Activated CD8-positive, alpha-beta memory T cell treated with anti-CD3 and anti-CD28 coated beads, Interleukin-2, amount 50 U/mL, for 1 hour (primary cell): ENCODE measurements around the gene SH2D2A.

Experiments
- DNase-seq: peaks from one replicate; pipeline ENCODE4 v3.0.0-alpha.2; 2020; ENCODE audit errors: extremely low read depth

The SH2D2A gene

DNA sequence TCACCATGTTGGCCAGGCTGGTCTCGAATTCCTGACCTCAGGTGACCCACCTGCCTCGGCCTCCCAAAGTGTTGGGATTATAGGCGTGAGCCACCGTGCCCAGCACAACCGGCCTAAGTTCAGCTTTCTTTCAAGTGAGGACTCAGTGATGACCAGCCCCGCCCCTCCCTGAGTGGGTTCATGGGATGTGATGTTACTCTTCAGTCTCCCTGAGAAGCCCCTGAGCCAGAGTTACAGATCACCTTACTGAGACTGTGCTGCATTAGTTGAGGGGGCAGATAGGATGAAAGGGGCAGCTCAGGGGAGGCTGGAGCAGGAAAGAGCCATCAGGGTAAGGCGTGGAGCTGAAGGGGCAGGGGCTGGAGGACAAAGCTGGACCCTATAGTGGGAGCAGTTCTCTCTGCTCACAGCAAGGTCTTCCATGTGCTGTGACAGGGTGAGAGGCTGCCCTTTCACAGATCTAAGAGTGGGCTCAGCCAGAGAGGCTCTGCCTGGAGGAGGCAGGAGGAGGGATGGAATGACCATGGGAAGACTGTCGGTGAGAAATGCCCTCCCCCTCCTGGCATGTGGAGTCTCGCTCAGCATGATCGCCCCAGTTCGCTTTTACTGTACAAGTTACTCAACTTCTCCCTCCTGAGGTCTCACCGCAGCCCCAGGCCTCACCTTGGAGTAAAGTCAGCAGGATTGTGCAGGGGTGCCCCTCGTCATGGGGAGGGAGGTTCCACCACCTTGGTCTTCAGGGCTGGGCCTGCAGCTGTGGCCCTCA is 13.4 kb downstream of the SH2D2A start:
- DNase-seq, result no peak

DNA sequence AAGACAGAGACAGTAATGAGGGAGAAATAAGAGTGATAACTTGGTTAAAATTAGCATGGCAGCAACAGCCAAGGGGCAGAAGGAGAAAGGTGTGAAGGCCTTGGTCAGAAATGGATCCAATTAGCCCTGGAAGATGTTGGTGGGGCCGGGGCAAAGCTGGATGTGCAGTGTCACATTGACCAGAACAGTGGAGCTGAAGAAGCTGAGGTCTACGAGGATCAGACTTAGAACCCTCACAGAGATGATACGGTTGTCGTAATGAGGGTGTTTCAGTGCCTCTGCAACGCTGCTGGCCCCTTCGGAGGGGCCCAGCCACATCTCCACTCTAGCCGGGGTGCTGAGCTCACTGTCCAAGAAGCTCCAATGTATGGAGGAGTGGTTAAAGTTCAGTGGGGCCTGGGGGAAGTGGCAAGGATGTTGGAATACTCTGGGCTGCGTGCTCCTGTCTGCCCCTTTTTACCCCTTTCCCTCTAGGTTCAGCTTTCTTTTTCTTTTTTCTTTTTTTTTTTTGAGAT is 14.2 kb downstream of the SH2D2A start:
- no peak for DNase-seq

DNA sequence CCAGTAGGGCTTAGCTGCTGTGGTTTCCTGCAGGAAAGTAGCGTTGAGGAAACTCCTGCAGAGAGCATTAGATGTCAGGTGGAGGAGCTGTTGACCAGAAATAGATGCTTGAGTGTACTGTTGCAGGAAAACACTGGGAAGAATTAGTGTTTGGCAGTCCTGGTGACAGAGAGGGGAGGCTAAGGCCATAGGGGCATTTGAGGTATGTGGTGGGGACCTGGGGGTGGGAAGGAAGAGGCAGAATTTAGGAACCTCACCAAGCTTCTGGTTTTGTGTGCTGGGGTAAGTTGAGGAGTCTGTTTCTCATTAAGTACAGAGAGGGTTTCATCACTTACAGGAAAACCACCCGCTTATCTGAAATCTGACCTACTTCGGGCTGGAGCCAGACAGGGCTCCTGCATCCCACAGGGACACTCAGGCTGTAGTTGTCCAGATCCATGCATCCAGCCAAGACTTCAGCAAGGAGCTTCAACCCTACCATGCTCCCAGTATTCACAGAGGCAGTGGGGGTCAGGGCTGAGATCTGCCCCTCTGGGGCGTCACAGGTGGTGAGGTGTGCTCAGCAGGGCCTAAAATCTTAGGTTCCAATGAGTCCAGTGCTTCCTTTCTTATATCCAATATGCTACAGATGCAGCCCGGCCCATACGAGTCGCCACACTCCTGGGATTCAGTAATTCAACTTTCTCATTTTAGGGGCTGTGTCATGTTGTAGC is 15.1 kb downstream of the SH2D2A start:
- no peak for DNase-seq

DNA sequence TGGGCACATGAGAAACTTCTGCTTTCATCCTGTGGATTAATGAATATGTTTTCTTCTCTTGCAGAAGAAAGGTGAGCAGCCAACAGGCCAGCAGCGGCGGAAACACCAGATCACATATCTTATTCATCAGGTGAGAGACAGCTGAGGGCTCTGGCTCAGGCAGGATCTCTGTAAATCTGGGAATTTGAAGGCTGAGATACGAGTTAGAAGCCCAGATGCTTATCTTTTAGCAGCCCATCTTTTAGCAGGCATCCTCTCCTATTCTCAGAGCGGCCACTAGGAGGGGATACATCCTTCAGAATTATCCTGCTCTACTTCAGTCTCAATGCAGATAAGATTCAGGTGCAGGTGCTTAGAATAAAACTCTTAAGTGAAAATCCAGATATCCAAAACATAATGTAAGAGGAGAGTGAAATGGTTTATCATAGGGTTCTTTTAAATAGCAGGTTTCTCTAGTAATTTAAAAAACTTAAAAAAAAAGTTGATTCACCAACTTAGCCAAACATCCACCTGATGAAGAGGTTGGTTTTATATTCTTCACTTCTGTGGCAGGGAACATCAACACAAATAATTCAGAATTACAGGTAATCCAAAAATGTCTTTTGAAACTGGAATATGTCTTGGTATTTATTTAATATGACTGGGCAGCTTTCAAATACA is 19.3 kb downstream of the SH2D2A start:
- DNase-seq, result no peak

DNA sequence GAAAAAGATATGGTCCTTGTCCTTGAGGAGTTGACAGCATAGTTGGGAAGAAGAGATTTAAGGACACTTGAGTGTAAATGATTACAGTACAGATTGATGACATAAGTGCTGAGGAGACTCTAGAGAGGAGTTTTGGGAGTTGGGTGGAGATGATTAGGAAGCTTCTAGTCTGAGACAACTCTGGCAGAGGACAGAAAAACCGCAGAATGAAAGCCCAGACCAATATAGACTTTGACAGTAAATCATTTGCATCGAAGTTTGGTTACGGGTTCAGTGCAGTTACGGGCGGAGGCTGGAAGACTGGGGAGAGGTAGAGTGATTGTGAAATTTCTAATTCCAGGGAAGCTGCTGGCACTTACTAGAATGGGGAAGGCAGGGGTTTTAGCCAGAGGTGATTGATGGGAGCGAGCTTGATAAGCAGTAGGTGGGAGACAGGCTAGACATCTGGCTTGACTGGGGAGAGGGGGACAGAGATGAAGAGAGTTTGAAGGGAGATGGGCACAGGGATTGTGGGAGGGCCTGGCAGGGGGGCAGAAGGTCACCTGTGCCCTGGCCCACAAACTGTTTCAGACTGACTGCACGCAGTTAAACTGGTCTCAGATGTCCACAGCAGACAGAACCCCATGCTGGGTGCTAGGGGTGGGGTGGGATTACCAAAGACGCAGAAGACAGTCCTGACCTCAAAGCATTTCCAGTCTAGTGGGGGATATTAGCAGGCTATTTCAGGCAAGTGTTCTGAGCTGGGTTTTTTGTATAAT is 20.1 kb downstream of the SH2D2A start:
- DNase-seq, result no peak

DNA sequence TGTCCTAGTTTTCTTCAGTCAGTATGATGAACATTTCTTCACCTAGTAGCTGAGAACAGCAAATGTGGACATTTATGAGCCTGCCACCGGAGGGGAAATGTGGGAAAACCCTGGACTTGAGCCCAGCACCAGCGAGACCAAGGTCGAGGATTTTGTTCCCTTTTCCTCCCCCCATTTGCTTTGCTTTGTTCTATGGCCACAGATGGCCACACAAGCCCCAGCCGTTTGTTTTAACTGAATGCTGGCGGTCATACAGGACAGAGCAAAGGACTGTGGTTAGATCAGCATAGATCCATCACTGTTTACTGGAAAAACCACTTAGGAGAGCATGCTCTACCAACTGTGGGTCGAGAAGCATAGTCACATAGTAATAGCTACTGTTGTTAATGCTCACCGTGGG is 20.9 kb downstream of the SH2D2A start:
- no peak for DNase-seq

DNA sequence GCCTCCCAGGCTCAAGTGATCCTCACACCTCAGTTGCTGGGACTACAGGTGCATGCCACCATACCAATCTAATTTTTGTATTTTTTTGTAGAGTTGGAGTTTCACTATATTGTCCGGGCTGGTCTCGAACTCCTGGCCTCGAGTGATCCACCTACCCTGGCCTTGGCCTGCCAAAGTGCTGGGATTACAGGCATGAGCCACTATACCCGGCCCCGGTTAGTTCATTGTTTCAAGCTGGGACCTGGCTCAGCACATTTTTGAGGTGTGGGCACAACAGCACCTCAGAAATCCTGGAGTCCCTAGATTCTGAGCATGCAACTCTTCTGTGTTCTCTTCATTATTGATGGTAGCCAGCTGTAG is 21.3 kb downstream of the SH2D2A start:
- no peak for DNase-seq

DNA sequence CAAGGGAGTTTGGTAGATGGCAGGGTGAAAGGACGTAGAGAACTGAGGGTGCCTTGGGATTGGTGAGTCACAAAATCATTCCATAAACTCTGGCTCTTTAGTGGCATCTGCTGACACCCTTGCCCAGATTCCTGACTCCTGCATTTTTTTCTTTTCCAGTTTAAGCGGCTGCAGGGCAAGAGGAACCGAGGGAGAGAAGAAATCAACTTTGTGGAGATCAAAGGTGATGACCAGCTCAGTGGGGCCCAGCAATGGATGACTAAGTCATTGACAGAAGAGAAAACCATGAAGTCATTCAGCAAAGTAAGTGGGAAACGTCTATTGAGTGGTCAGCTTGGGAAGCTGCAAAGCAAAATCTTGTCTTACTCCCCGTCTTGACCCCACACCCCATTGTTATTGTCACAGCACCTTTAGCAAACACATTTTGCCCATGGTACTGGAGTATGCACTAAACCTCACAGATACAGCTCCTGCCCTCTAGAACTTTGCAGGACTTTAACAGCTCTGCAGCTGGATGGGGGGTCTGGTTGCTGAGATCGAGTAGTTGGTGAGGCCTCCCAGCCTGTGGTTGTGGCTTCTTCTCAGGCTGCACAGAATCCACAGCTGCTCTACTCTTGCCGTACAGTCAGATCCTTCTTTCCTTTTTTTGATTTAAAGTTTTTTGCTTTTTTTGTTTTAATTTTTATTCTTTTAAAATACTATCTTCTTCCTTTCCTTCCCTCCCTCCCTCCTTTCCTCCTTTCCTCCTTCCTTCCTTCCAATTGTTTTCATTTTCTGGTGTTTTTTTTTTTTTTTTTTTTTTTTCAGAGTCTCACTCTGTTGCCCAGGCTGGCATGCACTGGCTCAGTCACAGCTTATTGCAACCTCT is 21.9 kb downstream of the SH2D2A start:
- DNase-seq, result no peak

DNA sequence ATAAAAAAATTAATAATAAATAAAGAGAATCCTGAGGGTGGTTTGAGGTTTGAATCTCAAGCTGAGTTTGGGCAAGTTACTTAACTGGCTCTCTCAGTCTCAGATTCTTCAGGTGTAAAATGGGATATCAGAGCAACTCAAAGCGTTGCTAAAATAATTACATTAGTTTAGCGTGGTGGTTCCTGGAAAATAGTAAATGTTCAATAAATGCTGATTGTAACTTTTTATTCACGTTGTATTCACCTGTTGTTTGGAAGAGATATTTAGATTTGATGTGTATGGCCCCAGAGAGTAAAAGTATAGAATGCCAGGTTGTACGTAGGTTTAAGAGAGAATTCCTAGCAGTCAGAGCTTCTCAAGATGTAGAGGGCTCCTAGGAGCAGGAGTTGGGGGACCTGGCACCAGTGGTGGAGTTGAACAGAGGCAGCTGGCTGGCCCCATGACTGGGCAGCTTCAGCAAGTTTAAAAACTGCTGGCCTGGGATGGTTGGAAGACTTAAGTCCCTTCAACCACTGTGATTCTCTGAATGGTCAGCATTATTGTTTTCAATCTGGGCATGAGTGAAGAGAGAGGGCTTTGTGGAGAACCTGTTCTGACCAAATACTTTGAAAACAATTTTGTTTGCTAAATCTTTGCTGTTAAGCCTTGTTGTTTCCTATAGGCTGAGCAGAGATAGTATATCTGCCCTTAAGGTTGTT is 26.9 kb downstream of the SH2D2A start:
- no peak for DNase-seq

DNA sequence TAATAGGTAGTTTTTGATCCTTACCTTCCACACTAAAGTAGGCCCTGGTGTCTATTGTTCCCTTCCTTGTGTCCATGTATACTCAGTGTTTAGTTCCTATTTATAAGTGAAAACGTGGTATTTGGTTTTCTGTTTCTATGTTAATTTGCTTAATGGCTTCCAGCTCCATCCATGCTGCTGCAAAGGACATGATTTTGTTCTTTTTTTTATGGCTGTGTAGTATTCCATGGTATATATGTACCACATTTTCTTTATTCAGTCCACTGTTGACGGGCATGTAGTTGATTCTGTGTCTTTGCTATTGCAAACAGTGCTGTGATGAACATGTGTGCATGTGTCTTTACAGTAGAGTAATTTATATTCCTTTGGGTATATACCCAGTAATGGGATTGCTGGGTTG is 28.5 kb downstream of the SH2D2A start:
- DNase-seq, result no peak

DNA sequence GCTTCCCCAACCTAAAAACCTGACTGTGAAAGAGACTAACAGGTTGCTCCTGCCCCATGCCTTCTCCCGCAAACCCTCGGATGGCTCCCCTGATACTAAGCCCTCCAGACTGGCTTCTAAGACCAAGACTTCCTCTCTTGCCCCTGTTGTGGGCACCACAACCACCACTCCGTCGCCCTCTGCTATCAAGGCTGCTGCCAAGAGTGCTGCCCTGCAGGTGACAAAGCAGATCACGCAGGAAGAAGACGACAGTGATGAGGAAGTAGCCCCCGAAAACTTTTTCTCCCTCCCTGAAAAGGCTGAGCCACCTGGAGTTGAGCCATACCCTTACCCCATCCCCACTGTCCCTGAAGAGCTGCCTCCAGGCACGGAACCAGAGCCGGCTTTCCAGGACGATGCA is 30.0 kb downstream of the SH2D2A start:
- no peak for DNase-seq

DNA sequence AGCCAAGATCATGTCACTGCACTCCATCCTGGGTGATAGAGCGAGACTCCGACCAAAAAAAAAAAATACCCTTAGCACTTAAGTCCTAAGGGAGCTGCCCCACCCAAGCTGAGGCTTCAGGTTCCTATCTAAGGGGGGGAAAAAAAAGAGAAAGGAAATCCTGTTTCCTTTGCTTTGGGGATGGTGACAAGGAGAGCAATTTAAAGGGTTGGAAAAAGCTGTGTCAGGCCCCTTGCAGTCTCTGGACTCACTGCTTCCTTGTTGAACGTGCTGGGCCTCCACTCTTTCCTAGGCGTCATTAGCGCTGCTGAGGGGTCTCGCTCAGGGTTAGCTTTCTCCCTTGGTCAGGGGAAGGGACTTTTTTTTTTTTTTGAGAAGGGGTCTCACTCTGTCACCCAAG is 31.2 kb downstream of the SH2D2A start:
- no peak for DNase-seq

DNA sequence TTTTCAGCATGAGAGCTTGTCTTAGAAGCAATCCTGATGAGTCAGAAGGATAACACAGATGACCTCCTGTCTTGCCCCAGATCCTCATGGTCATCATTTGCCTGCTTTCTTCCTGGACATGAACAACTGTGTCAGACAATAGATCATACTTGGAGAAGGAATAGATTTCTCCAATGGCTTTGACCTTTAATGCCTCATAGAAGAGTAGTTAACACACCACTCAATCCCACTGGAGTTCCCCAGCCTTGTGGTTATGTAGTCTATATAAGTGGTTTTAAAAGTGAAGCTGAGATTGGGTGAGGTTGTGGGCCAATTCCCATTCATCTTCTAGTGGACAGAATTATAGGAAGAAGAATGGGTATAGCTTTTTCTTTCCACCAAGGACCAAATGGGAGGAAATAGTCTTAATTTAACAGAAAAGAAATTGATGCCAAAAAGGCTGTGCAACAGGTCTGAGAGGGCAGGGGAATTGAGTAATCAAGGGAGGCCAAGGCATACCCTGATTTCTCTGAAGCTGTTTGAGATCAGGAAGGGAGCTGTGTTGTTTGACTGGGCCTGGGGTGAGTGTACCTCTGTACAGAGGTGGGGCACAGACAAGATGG is 35.0 kb downstream of the SH2D2A start:
- DNase-seq, result no peak

DNA sequence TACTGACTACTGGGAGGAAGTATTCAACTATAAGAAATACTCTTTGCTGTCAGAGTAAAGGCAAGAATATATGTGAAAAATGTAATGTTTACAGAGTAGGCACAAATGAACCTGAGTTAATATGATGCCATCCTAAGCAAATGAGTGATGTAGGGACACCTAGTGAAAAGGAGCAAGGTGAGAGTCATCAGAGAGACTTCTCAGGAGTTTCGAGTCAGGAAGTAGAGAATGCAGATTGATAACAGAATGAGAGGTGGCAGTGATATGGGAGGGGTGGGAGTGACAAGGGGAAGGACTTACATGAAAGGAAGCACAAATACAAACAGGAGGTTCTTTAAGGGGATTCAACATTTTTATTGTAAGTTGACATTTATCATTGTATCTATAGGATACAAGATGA is 39.1 kb downstream of the SH2D2A start:
- DNase-seq, result no peak

DNA sequence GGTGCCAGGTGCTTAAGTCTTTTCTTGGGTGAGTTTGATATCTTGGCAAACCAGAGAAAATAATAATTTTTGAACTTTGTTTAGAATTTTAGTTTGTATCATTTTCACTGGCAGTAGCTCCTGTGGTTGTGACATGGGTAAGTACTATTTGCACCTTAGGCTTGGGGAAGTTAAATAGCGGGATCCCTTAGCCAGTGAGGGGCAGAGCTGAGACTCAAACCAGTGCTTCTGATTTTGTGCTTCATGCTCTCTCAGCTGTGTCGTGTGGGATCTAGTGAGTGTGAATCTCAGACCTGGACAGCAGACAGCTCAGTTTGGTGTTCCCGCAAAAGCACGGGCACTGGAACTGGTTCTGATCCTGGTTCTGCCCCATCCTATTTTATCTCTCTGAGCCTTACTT is 39.7 kb downstream of the SH2D2A start:
- no peak for DNase-seq

DNA sequence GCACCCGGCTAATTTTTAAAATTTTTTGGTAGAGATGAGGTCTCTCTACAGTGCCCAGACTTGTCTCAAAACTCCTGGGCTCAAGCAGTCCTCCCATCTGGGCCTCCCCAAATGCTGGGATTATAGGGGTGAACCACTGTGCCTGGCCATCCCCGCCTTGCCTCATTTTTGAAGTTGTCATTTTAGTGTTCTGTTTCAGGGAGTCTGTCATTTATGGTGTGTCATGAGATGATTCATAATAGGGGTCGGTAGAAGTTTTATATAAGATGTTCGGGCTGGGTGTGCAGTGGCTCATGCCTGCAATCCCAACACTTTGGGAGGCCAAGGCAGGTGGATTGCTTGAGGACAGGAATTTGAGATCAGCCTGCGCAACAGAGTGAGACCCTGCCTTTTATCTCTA is 40.8 kb downstream of the SH2D2A start:
- no peak for DNase-seq

DNA sequence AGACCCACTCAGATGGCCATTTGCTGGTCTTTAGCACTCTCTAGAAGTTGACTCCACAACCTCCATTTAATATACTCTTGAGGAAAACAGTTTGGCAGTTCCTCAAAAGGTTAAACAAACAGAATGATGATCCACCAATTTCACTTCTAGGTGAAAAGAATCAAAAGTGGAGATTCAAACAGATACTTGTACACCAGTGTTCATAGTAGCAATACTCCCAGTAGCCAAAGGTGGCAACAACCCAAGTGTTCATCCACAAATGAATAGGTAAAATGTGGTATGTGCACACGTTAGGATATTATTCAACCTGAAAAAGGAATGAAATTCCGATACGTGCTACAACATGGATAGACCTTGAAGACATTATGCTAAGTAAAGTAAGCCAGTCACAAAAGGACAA is 43.0 kb downstream of the SH2D2A start:
- DNase-seq, result no peak

DNA sequence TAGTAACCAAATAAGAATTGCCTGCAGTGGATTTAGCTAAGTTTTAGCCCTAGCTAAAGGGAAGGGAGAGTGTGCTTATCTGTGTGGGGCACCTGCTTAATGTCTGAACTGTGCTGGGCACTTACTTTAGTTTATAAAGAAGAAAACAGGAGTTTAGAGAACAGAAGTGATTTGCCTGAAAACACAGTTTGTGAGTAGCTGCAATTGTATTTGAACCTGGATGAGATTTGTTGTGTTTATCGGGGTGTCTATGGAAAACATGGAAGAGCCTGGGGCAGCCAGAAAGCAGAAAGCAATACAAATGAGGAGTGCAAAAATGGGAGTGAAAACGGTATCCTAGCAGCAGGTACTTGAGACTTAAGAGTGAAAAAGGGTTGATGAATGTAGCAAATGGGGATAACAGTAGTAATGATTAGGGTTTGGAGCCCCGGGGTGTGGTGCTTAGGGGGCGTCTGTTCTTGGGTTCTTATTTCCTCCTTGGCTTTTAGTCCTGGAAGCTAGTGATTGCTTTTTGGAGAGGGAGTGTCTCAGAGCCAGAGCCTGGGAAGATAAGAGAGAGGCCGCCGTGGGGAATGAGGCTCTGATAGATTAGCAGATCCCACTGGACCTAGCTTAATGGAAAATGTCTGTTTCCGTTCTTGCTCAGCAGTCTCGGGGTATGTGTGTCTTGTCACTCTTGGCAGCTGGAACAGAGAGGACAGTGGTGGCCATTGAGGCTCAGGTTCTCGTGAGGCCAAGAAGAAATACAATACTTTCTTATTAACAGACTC is 43.7 kb downstream of the SH2D2A start:
- DNase-seq, result no peak

DNA sequence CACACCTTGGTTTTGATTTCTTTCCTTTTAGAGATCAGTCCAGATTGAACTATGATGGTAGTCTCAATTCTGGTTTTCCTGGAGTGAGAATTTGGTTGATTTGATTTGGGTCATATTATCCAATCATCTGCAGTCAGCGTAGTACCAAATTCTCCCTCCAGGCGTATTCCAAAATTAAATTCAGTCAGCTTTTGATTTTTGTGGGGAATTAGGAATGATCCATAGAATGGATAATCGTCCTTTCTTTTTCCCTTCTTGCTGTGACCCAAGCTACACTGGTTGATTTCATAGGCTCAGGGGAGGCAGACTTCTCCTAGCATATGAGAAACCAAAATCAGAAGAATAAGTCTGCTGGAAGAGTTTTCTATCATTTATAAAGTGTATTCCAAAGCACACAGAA is 44.4 kb downstream of the SH2D2A start:
- no peak for DNase-seq
